ENCODE measurements around the gene ETV7.

The ETV7 gene

GRCh38 chr6:36329798-36330291 lies 57.6 kb downstream of the ETV7 start:
- Histone ChIP-seq H4K20me1 (ENCODE audit: insufficient read depth, low read length, poor library complexity, severe bottlenecking) (no peaks in the 10 kb centered on the region), H3K4me3 (ENCODE audit: low read length, poor library complexity, severe bottlenecking) (no peak overlapping the region), H3K79me2 (ENCODE audit: insufficient read depth, low read length) (no peaks in the 10 kb centered on the region), H3K9me2 (replicated peaks; ENCODE audit: low read depth, low read length) (no peaks in the 10 kb centered on the region), H3K4me2 (ENCODE audit: low read depth, low read length, poor library complexity, severe bottlenecking) (no peak overlapping the region), H3K9ac (ENCODE audit: low read depth, low read length, poor library complexity, severe bottlenecking) (no peak overlapping the region), H3K4me1 (ENCODE audit: insufficient read depth, low read length, poor library complexity, severe bottlenecking) (peaks cover 8% of the 10 kb centered on the region), H2AFZ (ENCODE audit: low read length) (no peak overlapping the region), H3K9me3 (ENCODE audit: insufficient read depth, low read depth, low read length) (no peaks in the 10 kb centered on the region), H3K36me3 (ENCODE audit: insufficient read depth, low read length) (no peaks in the 10 kb centered on the region), H3K27me3 (ENCODE audit: insufficient read depth, low read length, poor library complexity, severe bottlenecking) (no peaks in the 10 kb centered on the region), H3F3A (ENCODE audit: low read depth) (no peaks in the 10 kb centered on the region)
- no peak for TF ChIP-seq EZH2phosphoT487 (IDR thresholded peaks at IDR 0.05; ENCODE audit: borderline replicate concordance)
- TF ChIP-seq, protein P1, sequence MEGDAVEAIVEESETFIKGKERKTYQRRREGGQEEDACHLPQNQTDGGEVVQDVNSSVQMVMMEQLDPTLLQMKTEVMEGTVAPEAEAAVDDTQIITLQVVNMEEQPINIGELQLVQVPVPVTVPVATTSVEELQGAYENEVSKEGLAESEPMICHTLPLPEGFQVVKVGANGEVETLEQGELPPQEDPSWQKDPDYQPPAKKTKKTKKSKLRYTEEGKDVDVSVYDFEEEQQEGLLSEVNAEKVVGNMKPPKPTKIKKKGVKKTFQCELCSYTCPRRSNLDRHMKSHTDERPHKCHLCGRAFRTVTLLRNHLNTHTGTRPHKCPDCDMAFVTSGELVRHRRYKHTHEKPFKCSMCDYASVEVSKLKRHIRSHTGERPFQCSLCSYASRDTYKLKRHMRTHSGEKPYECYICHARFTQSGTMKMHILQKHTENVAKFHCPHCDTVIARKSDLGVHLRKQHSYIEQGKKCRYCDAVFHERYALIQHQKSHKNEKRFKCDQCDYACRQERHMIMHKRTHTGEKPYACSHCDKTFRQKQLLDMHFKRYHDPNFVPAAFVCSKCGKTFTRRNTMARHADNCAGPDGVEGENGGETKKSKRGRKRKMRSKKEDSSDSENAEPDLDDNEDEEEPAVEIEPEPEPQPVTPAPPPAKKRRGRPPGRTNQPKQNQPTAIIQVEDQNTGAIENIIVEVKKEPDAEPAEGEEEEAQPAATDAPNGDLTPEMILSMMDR (conservative IDR thresholded peaks at IDR 0.05; ENCODE audit: low read length): no peak

GRCh38 chr6:36328600-36328999 lies 58.9 kb downstream of the ETV7 start:
- Histone ChIP-seq H3K9ac (ENCODE audit: low read depth, low read length, poor library complexity, severe bottlenecking) (no peak overlapping the region), H3K4me1 (ENCODE audit: insufficient read depth, low read length, poor library complexity, severe bottlenecking) (peaks cover 8% of the 10 kb centered on the region), H3K27me3 (ENCODE audit: insufficient read depth, low read length, poor library complexity, severe bottlenecking) (no peaks in the 10 kb centered on the region), H3K9me3 (ENCODE audit: insufficient read depth, low read depth, low read length) (no peaks in the 10 kb centered on the region), H2AFZ (ENCODE audit: low read length) (no peak overlapping the region), H3K9me2 (replicated peaks; ENCODE audit: low read depth, low read length) (no peaks in the 10 kb centered on the region), H4K20me1 (ENCODE audit: insufficient read depth, low read length, poor library complexity, severe bottlenecking) (no peaks in the 10 kb centered on the region), H3K36me3 (ENCODE audit: insufficient read depth, low read length) (no peaks in the 10 kb centered on the region), H3F3A (ENCODE audit: low read depth) (no peaks in the 10 kb centered on the region), H3K4me2 (ENCODE audit: low read depth, low read length, poor library complexity, severe bottlenecking) (no peak overlapping the region), H3K79me2 (ENCODE audit: insufficient read depth, low read length) (no peaks in the 10 kb centered on the region), H3K4me3 (ENCODE audit: low read length, poor library complexity, severe bottlenecking) (no peak overlapping the region)
- no peak for TF ChIP-seq EZH2phosphoT487 (IDR thresholded peaks at IDR 0.05; ENCODE audit: borderline replicate concordance)
- TF ChIP-seq, protein P1 (conservative IDR thresholded peaks at IDR 0.05; ENCODE audit: low read length): no peak

DNA sequence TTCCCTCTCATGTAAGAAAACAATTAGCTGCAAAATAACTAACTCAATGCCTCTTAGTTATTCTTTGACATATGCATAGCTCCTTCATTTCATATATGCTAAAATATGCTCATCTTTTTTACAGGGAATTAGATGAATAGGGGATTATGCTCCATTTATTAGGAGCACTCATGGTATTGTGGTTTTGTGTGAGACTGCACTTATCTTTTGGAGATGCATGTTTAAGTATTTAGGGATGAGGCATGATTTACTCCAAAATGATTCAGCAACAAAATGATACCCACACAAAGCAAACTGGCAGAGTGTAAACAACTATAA lies 59.6 kb downstream of the ETV7 start:
- H3K27me3 ChIP-seq (ENCODE audit: insufficient read depth, low read length, poor library complexity, severe bottlenecking): no peaks in the 10 kb centered on the region
- no peak overlapping the region for H3K4me3 ChIP-seq (ENCODE audit: low read length, poor library complexity, severe bottlenecking)
- H3K4me1 ChIP-seq (ENCODE audit: insufficient read depth, low read length, poor library complexity, severe bottlenecking): peaks cover 8% of the 10 kb centered on the region
- H3K79me2 ChIP-seq (ENCODE audit: insufficient read depth, low read length): no peaks in the 10 kb centered on the region
- H4K20me1 ChIP-seq (ENCODE audit: insufficient read depth, low read length, poor library complexity, severe bottlenecking): no peaks in the 10 kb centered on the region
- no peaks in the 10 kb centered on the region for H3K36me3 ChIP-seq (ENCODE audit: insufficient read depth, low read length)
- H3K9me2 ChIP-seq (replicated peaks; ENCODE audit: low read depth, low read length): no peaks in the 10 kb centered on the region
- H3K9me3 ChIP-seq (ENCODE audit: insufficient read depth, low read depth, low read length): no peaks in the 10 kb centered on the region
- no peak for TF ChIP-seq EZH2phosphoT487 (IDR thresholded peaks at IDR 0.05; ENCODE audit: borderline replicate concordance)
- TF ChIP-seq, protein P1 (conservative IDR thresholded peaks at IDR 0.05; ENCODE audit: low read length): no peak
- H2AFZ ChIP-seq (ENCODE audit: low read length): no peak overlapping the region
- no peak overlapping the region for H3K4me2 ChIP-seq (ENCODE audit: low read depth, low read length, poor library complexity, severe bottlenecking)
- H3K9ac ChIP-seq (ENCODE audit: low read depth, low read length, poor library complexity, severe bottlenecking): no peak overlapping the region
- no peaks in the 10 kb centered on the region for H3F3A ChIP-seq (ENCODE audit: low read depth)

All from Loucy (cell line).